Measurements from ENCODE around the gene SPG7. TPM values are rescaled to one million over a fixed set of nuclear protein-coding genes. Genes with fewer than 3 reads are reported as not detected.

SPG7 gene
- total RNA-seq, 1 experiment from 2014 or later: 119 TPM

DNA sequence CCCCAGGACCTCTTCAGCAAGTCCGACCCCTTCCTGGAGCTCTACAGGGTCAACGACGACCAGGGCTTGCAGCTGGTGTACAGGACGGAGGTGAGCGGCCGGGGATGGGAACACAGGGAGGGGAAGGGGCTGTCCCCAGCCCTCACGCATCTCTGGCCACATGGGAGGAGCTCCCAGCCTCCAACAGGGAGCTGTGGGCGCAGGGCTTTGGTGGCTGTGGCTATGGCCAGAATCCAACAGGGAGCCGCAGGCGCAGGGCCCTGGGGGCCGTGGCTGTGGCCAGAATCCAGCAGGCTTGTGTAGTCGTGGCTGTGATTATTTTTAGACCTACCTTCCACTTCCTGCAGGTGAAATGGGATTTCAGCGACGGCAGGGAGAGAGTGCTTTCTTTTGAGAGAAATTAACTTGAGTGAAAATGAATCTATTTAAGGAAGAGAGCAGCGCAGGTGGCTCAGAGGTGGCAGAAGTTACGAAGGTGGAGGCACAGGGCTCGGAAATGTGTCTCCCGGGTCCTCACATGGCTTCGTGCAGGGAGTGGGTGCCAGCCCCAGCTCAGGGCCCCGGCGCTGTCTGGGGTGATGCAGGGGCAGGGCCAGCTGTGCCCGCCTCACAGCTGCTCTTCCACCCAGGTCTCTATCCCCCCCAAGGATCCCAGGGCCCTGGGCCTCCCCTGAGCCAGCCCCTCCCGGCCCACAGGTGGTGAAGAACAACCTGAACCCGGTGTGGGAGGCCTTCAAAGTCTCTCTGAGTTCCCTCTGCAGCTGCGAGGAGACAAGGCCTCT is 76.8 kb downstream of the SPG7 start:
- Histone ChIP-seq H3K9ac (ENCODE audit: extremely low read depth, insufficient read length, low read length) (no peak overlapping the region), H2BK5ac (ENCODE audit: insufficient read length, low read length) (no peak overlapping the region), H3K79me2 (ENCODE audit: insufficient read depth, low read length) (no peaks in the 10 kb centered on the region), H2BK120ac (ENCODE audit: low read depth, low read length, poor library complexity, severe bottlenecking) (no peak overlapping the region), H3K9me3 (ENCODE audit: control insufficient read depth, low read depth, low read length) (no peaks in the 10 kb centered on the region), H3K4me2 (ENCODE audit: insufficient read depth, insufficient read length, low read length) (no peak overlapping the region), H4K20me1 (ENCODE audit: control insufficient read depth, insufficient read depth, insufficient read length) (no peaks in the 10 kb centered on the region), H3K14ac (ENCODE audit: insufficient read depth, low read length) (no peak overlapping the region), H2BK20ac (ENCODE audit: low read depth, low read length, poor library complexity, severe bottlenecking) (no peak overlapping the region), H3K27me3 (ENCODE audit: insufficient read depth, low read length) (no peaks in the 10 kb centered on the region), H3K23me2 (ENCODE audit: insufficient read length, low read depth, low read length, poor library complexity, severe bottlenecking) (no peaks in the 10 kb centered on the region), H2BK12ac (ENCODE audit: insufficient read length, low read depth, low read length) (no peak overlapping the region), H3K4ac (ENCODE audit: low read depth, low read length) (no peak overlapping the region), H2AFZ (ENCODE audit: low read length) (no peak overlapping the region), H4K8ac (replicated peaks; ENCODE audit: insufficient read length, low read depth, low read length) (no peak overlapping the region), H2AK5ac (ENCODE audit: insufficient read length, low read length) (no peak overlapping the region), H3K27ac (ENCODE audit: insufficient read length, low read depth, low read length) (no peak overlapping the region), H3K56ac (ENCODE audit: insufficient read length, low read depth, low read length) (no peak overlapping the region), H4K91ac (ENCODE audit: insufficient read length, low read depth, low read length) (no peak overlapping the region), H2BK15ac (ENCODE audit: low read depth, low read length) (no peak overlapping the region), H3K4me1 (ENCODE audit: insufficient read depth, low read length) (no peaks in the 10 kb centered on the region), H3K18ac (ENCODE audit: insufficient read length, low read depth, low read length) (no peak overlapping the region), H3K79me1 (ENCODE audit: insufficient read depth, low read depth, low read length, poor library complexity, severe bottlenecking) (no peaks in the 10 kb centered on the region), H3T11ph (ENCODE audit: low read length) (no peak overlapping the region), H4K5ac (ENCODE audit: insufficient read length, low read depth, low read length) (no peak overlapping the region), H3K23ac (ENCODE audit: insufficient read length, low read depth, low read length) (no peak overlapping the region)
- Mint-ChIP-seq H3K4me1 (no peaks in the 10 kb centered on the region), H3K4me3 (no peak overlapping the region), H3K27me3 (ENCODE audit: low read depth) (peaks cover 2% of the 10 kb centered on the region), H3K36me3 (ENCODE audit: insufficient read depth in 1 of 3, low read depth in 3 of 3) (peaks cover 0 to 9% (median 6%) of the 10 kb centered on the region in 3 experiments; a peak in 5 of 7 replicates), H3K27ac (no peak overlapping the region; a peak in 2 of 7 replicates), H3K9me3 (peaks cover 3 to 5% of the 10 kb centered on the region in 2 experiments; a peak in 4 of 5 replicates)
- TF ChIP-seq, protein P1, sequence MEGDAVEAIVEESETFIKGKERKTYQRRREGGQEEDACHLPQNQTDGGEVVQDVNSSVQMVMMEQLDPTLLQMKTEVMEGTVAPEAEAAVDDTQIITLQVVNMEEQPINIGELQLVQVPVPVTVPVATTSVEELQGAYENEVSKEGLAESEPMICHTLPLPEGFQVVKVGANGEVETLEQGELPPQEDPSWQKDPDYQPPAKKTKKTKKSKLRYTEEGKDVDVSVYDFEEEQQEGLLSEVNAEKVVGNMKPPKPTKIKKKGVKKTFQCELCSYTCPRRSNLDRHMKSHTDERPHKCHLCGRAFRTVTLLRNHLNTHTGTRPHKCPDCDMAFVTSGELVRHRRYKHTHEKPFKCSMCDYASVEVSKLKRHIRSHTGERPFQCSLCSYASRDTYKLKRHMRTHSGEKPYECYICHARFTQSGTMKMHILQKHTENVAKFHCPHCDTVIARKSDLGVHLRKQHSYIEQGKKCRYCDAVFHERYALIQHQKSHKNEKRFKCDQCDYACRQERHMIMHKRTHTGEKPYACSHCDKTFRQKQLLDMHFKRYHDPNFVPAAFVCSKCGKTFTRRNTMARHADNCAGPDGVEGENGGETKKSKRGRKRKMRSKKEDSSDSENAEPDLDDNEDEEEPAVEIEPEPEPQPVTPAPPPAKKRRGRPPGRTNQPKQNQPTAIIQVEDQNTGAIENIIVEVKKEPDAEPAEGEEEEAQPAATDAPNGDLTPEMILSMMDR (conservative IDR thresholded peaks at IDR 0.05): no peak
- no CpG with 5 or more reads among the region's 25 CpGs for WGBS (ENCODE audit: extremely low coverage, insufficient read length, low lambda C conversion rate)
- DNase-seq: no peak
